Measurements from ENCODE around the gene PPP1R12A.
A peak's percentile ranks its signal among the peaks of the same experiment; 100 is the strongest.
"Not testable (repeated sequence)": the region's sequence is repeated elsewhere in the genome, so short reads cannot be mapped to it uniquely, and the experiment has no call there.

PPP1R12A gene

GRCh38 chr12:79935021-79935623, at the start of gene PPP1R12A:
TSS of gene PPP1R12A (minus strand) at chr12:79935097. CDS start at chr12:79934931, 166 bp downstream.
- DNase-seq: peak; percentile 93

DNA sequence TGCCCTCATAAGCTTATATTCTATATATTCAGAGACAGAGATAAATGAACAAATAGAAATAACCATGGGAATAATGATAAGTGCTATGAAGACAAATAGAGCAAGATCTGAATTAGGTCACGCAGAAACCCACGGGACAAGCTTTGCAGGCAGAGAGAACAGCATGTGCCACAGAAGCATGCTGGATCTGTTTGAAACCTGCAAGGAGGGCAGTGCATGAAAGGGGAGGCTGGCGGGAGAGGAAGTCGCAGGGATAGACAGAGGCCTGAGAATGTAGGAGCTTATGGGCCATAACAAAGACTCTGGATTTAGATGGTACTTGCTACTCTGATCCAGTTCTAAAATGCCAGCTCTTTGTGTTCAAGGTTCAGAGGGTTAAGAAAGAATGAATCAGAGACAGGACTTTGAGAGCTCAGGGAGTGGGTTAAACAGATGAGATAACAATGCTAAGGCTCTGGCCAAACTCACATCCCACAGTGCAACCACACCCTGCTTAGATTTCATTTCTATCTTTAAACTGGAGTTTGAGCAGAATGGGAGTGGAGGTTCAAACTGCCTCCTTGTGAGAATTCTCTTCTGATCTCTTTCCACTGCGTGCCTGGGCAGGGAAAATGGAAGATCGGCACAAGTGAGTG, 49.2 kb upstream of the PPP1R12A start:
- no peak for DNase-seq

- DNase-seq: no peak
Observed at GRCh38 chr12:79983492-79983891, 48.6 kb upstream of the PPP1R12A start.

DNA sequence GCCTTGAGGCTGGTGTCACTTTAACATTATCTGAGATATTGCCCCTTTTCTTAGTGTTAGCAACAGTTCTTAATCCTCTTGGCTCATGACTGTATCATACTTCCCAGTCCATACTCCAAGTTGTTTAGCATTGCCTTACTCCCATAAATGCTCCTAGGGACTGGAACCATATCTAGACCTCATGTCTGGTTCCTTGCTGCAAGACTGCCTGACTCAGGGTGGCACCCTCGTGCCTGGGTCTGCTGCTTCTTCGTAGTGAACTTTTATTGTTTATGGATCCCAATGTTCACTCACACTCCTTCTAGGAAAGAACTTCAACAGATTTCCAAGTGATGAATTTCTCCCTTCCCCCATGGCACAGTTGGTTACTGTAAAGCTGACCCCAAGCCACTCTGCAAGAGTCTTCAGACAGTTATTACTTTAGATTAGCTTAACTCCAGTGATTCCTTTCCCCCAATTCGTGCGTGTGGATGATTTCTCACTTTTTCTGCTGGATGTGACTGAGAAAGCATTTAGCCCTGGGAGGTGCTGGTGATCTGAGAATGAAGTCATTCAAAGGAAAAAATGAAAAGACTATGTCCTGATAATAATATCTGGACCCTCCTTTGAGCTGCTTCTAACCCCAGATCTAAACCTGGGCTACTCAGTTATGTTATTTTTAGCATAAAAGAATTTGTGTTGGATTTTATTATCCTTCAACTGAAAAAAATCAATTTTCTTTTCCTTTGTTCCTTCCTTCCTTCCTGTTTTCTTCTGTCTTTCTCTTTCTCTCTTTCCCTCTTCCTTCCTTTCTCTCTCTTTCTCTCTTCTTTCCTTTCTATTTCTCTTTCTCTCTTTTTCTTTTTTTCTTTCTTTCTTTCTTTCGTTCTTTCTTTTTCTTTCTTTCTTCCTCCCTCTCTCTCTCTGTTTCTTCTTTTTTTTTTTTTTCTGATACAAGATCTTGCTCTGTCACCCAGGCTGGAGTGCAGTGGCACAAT, 47.5 kb upstream of the PPP1R12A start:
- no peak for DNase-seq

DNA sequence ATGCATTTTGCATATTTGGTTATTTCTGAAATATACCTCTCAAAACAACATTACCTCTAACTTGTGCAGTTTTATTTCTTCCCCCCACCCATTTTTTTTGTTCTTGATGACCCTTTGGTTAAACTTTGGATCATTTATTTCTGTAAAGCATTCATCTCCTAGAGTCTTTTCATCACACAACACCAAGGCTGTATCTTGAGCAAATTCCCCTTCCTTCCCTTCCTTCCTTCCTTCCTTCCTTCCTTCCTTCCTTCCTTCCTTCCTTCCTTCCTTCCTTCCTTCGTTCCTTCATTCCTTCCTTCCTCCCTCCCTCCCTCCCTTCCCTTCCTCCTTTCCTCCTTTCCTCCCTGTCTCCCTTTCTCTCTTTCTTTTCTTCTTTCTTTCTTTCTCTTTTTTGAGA, 43.8 kb upstream of the PPP1R12A start:
- DNase-seq: no peak

- DNase-seq: not testable (repeated sequence)
Observed at GRCh38 chr12:79977856-79978460, 43.1 kb upstream of the PPP1R12A start.

GRCh38 chr12:79975143-79975542, 40.2 kb upstream of the PPP1R12A start:
- no peak for DNase-seq

GRCh38 chr12:79973801-79974200, 38.9 kb upstream of the PPP1R12A start:
- DNase-seq: no peak

DNA sequence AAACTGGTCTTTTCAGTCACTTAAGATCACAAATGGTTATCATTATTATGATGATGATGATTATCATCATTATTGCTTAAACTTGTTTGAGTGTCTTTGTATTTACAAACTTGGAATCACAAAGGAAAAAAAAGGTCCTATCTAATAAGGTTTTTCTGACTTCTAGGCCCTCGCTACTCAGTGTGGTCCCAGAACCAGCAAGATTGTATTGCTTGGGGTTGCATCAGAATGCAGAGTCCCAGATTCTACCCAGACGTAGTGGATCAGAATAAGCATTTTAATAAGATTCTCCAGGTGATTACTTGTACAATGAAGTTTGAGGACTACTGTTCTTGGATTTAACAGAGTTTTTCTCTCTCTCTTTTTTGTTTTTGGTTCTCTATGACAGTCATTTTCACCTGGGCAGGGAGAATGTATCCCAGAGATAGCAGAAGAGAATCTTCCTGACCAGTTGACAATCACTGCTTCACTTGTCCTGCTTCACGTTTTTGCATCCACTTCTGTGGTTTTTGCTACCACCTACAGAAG, 29.3 kb upstream of the PPP1R12A start:
- no peak for DNase-seq

DNA sequence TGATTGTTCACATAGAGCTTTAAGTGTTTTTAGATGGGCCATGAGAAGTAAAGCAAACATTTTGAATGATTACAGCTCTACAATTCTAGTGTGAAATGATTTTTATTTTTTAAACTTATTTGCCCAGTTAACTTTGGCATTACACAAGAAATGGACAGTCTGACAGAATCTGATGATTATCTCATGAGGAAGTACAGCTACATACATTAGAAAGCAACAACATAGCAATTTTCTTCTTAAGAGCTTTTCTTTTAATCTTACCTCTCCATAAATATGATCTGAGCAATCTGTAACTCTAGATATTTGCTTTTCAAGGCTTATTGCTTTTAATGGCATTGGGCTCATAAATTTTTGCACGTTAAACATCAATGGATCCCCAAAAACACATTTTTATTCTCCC, 26.5 kb upstream of the PPP1R12A start:
- no peak for DNase-seq

DNA sequence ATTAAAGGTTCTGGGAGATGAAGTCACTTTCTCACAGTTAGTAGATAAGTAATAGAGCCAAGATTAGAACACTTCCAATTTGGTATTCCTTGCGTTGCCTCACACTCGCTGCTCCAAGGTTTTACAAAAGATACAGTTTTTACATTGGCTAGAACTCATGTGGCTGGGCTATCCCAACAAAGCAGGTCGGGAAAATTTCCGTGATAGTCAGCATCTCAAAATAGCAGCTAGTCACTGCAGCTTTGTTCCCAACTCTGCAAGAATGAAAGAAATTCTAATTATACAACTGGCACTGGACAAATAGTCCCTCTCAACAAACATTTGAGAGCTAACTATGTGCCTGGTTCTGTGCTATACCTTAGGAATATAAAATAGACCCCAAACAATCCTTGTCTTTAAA, 24.6 kb upstream of the PPP1R12A start:
- DNase-seq: no peak

DNA sequence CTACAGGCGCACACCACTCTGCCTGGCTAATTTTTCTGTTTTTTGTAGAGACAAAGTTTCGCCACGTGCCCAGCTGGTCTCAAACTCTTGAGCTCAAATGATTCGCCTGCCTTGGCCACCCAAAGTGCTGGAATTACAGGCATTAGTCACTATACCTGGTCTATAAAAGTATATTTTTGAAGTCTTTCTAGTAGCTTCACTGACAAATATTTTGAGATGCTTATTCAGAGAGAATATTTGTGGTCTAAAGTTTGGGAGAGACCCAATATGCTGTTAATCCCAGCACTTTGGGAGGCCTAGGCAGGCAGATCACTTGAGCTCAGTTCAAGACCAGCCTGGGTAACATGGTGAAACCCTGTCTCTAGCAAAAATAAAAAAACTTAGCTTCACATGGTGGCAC, 22.0 kb upstream of the PPP1R12A start:
- DNase-seq: no peak

- DNase-seq: no peak
Observed at GRCh38 chr12:79955561-79955960, 20.7 kb upstream of the PPP1R12A start.

DNA sequence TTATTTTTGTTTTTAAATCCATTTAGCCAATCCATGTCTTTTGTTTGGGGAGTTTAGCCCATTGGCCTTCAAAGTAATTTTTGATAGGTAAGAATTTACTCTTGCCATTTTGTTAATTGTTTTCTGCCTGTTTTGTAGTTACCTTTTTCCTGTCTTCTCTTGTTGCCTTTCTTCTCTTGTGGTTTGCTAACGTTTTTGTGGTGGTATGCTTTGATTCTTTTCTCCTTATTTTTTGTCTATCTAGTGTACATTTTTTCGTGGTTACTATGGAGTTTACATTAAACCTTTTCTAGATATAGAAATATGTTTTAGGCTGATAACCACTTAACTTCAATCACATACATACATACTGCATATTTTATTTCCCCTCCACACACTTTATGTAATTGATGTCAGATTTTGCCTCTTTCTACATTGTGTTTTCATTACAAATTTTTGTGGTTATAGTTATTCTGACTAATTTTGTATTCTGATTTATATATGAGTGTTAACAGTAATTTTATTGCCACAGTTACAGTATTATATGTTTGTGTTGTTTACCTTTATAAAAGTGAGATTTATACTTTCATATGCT, 19.2 kb upstream of the PPP1R12A start:
- no peak for DNase-seq

DNA sequence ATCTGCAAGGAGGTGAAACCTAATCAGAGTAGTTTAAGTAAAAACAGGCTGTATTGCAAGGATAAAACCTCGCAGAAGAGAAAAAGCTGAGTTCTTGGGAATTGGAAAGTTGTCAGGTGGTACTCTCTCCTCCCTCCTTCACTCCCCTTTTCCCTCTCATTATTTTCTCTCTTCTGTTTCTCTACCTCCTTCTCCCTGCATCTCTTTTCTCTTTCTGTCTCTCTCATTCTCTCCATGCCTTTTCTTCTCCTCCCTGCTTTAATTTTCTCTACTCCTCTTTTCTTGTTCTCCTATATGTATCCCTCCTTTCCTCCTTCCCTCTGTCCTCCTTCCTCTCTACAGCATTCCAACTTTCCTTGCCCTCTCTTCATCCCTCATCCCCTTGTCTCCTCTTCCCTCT, 14.2 kb upstream of the PPP1R12A start:
- no peak for DNase-seq

DNA sequence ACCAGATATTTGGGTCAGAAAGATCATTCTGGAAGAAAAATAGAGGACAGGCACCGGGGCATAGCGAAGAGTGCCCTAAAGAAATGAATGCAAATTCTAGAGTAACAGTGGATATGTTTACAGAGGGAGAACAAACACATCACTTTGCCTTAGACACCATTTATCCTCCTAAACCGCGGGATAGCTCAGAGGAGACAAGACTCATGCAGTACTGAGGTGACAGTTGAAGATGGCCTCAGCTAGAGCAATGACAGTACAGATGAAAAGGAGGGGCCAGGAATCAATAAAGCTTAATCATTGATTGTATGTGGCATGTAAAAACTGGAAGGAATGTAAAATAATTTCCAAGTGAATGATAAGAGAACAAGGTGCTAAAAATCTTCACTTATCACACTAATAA, 10.5 kb upstream of the PPP1R12A start:
- DNase-seq: no peak

- DNase-seq: no peak
Observed at GRCh38 chr12:79944565-79944964, 9.7 kb upstream of the PPP1R12A start.

DNA sequence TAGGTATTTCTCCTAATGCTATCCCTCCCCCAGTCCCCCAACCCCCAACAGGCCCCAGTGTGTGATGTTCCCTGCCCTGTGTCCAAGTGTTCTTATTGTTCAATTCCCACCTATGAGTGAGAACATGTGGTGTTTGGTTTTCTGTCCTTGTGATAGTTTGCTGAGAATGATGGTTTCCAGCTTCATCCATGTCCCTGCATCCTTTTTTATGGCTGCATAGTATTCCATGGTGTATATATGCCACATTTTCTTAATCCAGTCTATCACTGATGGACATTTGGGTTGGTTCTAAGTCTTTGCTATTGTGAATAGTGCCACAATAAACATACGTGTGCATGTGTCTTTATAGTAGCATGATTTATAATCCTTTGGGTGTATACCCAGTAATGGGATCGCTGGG, 7.9 kb upstream of the PPP1R12A start:
- DNase-seq: not testable (repeated sequence)

DNA sequence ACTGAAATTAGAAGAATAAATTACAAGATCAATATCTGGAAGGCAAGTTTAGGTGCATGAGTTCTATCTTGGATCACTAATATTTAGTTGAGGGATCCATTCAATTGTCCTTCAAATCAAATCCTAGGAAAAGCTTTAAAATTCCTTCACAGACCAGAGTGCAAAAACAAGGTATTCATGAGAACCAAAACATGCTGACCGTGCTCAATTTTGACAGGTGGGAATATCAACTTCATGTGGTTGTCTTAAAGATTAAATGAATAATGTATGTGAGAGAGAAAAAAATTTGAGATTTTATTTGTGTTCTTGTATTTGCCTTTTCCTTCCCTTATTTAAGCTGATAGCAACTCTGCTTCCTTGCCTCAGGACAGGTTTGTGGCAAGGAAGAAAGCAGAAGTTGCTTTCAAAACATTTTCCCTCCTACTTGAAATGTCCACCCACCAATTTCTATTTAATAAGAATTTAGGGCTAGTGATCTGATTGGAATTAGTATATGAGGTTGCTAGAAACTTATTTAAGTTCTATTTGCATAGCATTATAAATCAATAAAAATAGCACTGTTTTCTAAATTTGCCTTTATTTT, 4.9 kb upstream of the PPP1R12A start:
- DNase-seq: no peak

DNA sequence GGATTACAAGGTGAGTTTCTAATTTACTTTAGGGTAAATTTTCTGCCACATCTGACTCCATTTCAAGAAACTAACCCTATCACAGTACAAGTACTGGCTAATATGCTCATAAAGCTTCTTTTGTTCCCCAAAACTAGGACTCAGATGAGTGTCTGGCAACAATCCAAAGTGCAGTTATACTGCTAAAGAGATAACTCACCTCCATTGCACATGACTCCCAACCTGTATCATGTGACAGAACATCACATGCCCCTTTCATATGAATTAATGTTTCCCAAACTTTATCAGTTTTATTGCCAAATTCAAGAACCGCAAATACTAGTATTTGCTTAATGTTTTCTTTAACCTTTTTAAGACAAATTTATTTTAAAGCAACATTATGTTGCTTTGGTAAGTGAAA, 3.9 kb upstream of the PPP1R12A start:
- DNase-seq: no peak

- no peak for DNase-seq
Observed at GRCh38 chr12:79936670-79937069, 1.8 kb upstream of the PPP1R12A start.

DNA sequence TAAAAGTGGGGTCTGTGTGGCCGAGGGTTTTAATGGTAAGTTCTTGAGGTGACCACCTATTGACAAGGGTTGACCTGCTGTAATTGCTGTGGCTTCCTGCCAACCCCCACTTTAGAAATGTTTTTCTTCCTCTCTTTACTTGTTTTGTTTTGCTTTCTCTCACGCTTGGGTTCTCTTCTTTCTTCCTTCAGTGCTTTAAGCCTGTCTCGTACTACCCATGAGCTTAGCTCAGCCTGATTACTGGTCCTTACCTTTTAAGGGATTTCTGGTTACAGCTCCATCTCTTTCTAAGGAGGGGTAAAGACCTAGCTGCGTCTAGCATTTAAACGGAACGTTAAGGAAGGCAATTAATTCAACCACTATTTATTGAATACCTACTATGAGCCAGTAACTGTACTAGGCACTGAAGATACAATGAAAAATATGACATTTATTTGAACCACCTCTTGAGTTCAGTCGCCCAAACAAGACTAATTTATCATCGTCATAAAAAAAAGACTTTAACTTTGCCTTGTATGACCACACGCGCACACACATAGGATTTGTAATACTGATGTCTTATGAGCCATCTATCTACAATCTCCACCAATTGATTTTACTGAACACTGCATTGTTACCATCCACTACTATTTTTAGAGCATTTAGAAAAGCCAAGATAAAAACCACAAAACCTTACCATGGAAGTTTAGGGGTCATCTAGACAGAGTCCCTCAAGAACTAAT, 888 bp upstream of the PPP1R12A start:
- no peak for DNase-seq

Data from stimulated activated CD4-positive, alpha-beta T cell treated with anti-CD3 and anti-CD28 coated beads, Interleukin-4, amount 100 ng/mL, for 1 hour (primary cell).